Stimulated activated CD8-positive, alpha-beta memory T cell treated with anti-CD3 and anti-CD28 coated beads, Interleukin-2, amount 100 ng/mL, for 1 hour (primary cell): Measurements from ENCODE around the gene KCNK6.
"Not testable (repeated sequence)": the region's sequence is repeated elsewhere in the genome, so short reads cannot be mapped to it uniquely, and the experiment has no call there.

Experiments
- DNase-seq, 2 donors: peaks; one replicate each; pipeline ENCODE4 v3.0.0-alpha.2; 2020; ENCODE audit warnings: low read depth in 2 of 2

Gene KCNK6

GRCh38 chr19:38362076-38362945 lies 42.7 kb downstream of the KCNK6 start:
- DNase-seq: peak; percentile 33 to 36

DNA sequence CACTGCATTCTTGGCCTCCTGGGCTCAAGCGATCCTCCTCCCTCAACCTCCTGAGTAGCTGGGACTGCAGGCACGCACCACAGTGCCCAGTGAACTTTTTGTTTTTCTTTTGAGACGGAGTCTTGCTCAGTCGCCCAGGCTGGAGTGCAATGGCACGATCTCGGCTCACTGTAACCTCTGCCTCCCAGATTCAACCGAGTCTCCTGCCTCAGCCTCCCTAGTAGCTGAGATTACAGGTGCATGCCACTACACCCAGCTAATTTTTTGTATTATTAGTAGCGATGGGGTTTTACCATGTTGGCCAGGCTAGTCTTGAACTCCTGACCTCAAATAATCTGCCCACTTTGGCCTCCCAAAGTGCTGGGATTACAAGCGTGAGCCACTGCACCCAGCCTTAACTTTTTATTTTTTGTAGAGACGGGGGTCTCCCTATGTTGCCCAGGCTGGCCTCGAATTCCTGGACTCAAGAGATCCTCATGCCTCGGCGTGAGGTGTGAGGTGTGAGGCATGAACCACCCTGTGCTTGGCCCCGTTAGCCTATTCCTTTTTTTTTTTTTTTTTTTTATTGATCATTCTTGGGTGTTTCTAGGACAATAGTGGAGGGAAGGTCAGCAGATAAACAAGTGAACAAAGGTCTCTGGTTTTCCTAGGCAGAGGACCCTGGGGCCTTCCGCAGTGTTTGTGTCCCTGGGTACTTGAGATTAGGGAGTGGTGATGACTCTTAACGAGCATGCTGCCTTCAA lies 43.5 kb downstream of the KCNK6 start:
- DNase-seq: not testable (repeated sequence)

GRCh38 chr19:38367041-38367440 lies 47.4 kb downstream of the KCNK6 start:
- no peak for DNase-seq

DNA sequence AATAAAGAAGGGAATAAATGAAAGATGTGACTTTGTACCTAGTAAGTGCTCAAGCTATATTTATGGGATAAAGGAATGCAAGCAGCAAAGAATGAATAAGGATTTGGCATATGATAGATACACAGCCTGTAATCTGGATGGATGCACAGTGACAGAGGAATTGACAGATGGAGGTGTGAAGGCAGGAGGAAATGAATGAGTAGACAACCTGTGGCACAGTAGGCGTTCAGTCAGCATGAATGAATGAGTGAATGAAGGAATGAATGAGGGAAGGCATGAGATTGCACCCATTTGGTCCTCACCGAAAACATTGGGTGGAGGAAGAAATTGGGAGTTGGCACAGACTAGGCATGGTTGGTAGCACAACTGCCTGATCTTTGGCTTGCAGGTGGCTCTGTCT lies 49.9 kb downstream of the KCNK6 start:
- DNase-seq: no peak

- DNase-seq: no peak
Observed at GRCh38 chr19:38370299-38370698, 50.7 kb downstream of the KCNK6 start.

DNA sequence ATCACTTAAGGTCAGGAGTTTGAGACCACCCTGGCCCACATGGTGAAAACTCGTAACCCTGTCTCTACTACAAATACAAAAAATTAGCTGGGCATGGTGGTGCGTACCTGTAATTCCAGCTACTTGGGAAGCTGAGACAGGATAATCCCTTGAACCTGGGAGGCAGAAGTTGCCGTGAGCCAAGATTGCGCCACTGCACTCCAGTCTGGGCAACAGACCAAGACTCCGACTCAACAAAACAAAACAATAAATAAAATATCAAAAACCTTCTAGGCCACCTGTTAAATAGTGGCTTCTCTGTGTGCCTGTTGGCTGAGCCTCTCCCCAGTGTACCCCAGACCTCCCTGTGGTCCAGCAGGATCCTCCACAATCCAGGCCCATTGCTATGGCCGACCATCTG lies 51.4 kb downstream of the KCNK6 start:
- DNase-seq: no peak

DNA sequence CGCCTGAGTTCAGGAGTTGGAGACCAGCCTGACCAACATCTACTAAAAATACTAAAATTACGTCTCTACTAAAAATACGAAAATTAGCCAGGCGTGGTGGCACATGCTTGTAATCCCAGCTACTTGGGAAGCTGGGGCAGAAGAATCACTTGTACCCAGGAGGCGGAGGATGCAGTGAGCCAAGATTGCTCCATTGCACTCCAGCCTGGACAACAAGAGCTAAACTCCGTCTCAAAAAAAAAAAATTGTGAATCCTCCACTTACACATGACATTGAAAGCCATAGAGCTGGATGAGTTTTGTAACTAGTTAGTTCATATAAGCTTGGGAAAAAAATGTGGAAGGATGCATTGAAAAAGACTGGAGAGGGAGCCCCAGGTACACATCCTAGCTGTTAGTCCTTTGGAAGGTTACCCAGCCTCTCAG lies 54.3 kb downstream of the KCNK6 start:
- no peak for DNase-seq

DNA sequence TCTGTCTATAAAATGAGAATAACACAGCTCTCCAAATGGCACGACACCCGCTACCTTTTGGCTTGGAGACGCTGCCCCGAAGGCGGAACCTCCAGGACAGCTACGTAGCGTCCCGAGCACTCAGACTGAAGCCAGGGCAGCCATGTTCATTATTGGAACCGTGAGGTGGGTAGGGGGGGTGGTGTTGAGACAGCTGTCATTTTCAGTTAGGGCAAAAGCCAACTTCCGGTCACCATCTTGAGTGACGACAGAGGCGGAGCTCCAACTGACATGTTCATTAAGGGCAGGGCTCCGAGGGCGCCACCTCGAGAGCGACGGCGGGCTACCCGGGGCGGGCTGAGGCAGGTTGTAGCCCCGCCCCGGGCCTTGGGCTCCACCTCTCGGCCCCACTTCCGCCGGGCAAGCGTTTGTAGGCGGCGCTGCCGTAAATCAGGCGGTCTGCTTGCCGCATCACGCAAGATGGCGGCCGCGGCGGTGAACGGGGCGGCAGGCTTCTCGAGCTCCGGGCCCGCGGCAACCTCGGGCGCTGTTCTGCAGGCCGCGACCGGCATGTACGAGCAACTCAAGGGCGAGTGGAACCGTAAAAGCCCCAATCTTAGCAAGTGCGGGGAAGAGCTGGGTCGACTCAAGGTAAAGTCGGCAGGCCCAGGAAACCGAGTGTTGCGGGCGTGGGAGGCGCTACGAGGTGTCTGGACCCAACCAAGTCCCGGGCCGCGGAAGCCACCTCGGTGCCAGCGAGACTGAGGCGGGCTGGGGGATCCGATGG lies 54.9 kb downstream of the KCNK6 start, which contains the start of gene PSMD8:
PSMD8 (plus strand) TSS at position 240 of the 766 bp plus-strand sequence; CDS start at position 271, 31 bp downstream.
- DNase-seq: peak; percentile 97

GRCh38 chr19:38375098-38375493 lies 55.5 kb downstream of the KCNK6 start:
- no peak for DNase-seq

DNA sequence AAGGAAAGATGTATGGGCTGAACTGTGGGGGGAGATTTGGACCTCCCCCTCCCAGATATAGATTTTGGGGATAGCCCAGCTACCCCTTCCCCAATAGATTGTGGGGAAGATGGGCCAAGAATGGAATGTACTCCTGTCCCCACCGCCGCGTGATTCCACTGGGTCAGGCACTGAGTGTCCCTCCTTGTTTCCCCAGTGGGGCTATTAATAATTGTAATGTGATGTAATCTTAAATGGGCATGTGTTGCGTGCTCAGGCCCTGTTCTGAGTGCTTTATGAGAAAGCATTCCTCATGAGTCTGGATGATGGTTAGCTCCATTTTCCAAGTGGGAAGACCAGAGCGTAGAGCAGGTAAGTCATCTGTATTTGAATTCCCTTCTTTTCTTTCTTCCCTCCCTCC lies 56.1 kb downstream of the KCNK6 start:
- no peak for DNase-seq

DNA sequence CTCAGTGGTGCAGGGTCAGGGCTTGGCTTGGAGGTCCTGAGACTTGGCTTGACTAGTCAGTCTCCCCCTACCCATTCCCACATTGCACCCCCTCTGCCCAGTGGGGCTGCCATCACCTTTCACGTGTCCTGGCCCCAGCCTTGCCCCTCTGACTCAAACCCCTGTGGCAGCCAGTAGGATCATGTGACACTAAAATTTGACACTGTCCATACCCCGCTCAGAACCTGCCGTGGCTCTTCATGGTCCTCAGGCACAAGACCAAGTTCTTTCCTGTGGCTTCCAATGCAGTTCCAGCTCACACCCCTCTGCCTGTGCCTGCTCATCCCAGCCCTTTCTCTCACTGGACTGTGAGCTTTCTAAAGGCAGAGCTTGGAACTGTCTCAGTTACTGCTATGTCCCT lies 56.9 kb downstream of the KCNK6 start:
- DNase-seq: no peak

DNA sequence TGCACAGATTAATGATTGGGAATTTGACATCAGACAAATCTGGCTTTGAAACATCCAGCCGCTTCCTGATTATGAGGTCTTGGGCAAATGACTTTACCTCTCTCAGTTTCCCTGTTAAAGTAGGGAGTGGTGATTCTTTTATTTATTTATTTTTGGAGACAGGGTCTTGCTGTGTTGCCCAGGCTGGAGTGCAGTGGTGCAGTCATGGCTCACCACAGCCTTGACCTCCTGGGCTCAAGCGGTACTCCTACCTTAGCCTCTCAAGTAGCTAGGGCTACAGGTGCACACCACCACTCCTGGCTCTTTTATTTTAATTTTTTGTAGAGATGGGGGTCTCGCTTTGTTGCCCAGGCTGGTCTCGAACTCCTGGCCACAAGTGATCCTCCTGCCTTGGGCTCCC lies 57.4 kb downstream of the KCNK6 start:
- no peak for DNase-seq

DNA sequence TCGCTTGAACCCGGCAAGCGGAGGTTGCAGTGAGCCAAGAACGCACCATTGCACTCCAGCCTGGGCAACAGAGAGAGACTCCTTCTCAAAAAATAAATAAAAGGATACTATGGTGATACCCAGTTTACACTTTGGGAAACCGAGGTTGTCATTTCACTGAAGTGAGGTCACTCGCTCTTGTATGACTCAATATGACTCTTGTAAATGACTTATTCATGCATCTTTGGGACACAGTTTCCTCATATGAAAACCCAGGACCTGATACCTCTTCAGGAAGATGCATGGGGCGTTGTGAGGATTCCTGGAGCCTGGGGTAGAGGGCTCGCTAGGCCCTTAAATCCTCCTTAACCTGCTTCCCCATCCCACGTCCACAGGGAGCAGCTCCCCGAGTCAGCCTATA lies 59.2 kb downstream of the KCNK6 start:
- DNase-seq: no peak

DNA sequence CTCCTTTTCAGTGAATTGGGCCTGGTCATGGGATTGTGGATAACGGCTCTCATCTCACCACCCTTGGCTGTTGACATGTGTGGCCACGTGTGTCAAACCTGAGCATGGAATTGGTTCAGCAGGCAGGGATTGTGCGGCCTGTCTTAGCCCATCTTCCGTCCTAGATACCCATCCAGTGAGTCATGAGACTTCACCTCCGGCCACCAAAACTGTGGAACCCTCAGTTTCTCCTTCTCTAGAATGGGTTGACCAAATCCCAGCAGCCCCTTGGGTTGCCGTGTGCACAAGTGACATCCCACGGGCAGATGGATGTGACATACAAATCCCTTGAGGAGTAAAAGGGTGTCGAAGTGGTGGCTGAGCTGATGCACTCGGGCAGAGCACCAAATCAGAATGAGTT lies 61.5 kb downstream of the KCNK6 start:
- no peak for DNase-seq
